PFSK-1 (cell line): ENCODE measurements around the gene TMEM120B.

Experiments used
- FOXP2 ChIP-seq: optimal IDR thresholded peaks from 2 replicates; pipeline ENCODE3; 2011; ENCODE audit warnings: borderline replicate concordance, control low read depth, inconsistent platforms; ENCODE audit not compliant: insufficient read depth; ENCODE audit errors: extremely low read length, extremely low read depth
- POLR2AphosphoS5 ChIP-seq: IDR thresholded peaks from 2 replicates; pipeline ENCODE4 v1.6.1; 2012; ENCODE audit warnings: low read depth, mild to moderate bottlenecking, control low read depth, low read length, moderate library complexity
- SIN3A ChIP-seq: IDR thresholded peaks from 2 replicates; pipeline ENCODE4 v1.6.1; 2012; ENCODE audit warnings: mild to moderate bottlenecking, low read length, moderate library complexity, borderline replicate concordance; ENCODE audit not compliant: insufficient read depth
- TAF1 ChIP-seq: IDR thresholded peaks from 2 replicates; pipeline ENCODE4 v1.6.1; 2012; ENCODE audit warnings: low read length, control low read depth, borderline replicate concordance; ENCODE audit not compliant: insufficient read depth
- TF ChIP-seq, protein P1 (sequence below), 2 experiments: IDR thresholded peaks; 2 replicates each; pipeline versions ENCODE4 v1.6.1 to v1.8.0; 2011 to 2012; ENCODE audit warnings: low read depth in 2 of 2, low read length in 2 of 2, control low read depth in 1 of 2, inconsistent platforms in 1 of 2, mild to moderate bottlenecking in 1 of 2, moderate library complexity in 1 of 2; ENCODE audit not compliant: insufficient read depth in 1 of 2

TMEM120B gene

GRCh38 chr12:121781484-121781997 lies 69.0 kb downstream of the TMEM120B start:
- TF ChIP-seq FOXP2 = no peak

DNA sequence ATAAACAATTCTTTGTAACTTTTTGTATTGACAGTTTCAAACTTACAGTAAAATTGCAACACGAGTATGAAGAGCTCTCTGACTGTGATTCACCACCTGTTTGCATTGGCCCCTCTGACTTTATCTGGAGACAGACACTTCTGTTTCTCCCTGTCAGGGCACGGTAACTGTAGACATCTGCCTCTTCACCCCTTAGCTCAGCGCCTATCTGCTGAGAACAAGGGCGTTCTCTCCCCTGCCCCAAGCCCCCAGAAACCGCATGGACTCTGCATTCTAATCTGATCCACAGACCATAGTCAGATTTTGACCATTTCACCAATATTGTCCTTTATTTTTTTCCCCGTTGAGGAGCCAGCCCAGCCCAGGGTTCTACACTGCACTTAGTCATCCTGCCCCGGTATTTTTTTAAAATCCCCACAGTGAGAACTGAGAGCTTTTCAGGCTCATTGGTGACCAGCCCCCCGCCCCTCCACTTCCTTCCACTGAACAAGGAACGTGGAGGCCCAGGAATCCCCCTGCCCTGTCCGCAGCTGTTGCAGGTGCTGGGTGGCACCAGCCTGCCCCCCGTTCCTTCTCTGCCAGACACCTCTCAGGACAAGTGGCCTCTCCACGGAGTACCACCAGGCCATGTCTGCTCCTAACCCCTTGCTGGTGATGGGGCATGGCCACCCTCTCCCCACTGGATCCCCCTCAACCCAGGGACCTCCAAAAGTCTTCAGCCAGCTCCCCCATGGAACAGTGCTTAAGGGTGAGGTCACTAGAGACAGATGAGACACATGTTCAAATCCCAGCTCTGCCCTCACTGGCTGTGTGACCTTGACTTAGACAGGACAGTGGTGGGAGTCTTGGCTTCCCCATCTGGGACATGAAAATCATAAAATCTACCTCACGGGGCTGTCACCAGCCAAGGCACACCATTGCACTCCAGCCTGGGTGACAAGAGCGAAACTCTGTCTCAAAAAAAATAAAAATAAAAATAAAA lies 69.7 kb downstream of the TMEM120B start:
- TF ChIP-seq SIN3A = no peak
- no peak for TF ChIP-seq POLR2AphosphoS5
- TF ChIP-seq, protein P1, sequence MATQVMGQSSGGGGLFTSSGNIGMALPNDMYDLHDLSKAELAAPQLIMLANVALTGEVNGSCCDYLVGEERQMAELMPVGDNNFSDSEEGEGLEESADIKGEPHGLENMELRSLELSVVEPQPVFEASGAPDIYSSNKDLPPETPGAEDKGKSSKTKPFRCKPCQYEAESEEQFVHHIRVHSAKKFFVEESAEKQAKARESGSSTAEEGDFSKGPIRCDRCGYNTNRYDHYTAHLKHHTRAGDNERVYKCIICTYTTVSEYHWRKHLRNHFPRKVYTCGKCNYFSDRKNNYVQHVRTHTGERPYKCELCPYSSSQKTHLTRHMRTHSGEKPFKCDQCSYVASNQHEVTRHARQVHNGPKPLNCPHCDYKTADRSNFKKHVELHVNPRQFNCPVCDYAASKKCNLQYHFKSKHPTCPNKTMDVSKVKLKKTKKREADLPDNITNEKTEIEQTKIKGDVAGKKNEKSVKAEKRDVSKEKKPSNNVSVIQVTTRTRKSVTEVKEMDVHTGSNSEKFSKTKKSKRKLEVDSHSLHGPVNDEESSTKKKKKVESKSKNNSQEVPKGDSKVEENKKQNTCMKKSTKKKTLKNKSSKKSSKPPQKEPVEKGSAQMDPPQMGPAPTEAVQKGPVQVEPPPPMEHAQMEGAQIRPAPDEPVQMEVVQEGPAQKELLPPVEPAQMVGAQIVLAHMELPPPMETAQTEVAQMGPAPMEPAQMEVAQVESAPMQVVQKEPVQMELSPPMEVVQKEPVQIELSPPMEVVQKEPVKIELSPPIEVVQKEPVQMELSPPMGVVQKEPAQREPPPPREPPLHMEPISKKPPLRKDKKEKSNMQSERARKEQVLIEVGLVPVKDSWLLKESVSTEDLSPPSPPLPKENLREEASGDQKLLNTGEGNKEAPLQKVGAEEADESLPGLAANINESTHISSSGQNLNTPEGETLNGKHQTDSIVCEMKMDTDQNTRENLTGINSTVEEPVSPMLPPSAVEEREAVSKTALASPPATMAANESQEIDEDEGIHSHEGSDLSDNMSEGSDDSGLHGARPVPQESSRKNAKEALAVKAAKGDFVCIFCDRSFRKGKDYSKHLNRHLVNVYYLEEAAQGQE (IDR thresholded peaks at IDR 0.05; ENCODE audit: insufficient read depth in 1 of 2, low read depth in 2 of 2, low read length in 2 of 2) = no peak
- TF ChIP-seq TAF1 = no peak
- no peak for TF ChIP-seq FOXP2

DNA sequence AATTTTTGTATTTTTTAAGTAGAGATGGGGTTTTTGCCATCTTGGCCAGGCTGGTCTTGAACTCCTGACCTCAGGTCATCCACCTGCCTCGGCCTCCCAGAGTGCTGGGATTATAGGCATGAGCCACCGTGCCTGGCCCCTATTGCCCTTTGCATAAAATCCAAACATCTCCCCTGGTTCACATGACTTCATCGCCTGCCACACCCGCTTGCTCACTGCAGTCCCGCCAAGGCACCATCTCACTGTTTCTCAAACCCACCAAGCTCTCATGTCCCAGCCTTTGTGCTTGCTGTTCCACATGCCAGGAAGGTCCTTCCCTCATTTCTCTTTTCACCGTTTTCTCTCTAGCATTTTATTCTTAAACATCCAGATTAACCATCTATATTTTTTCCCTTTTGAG lies 71.2 kb downstream of the TMEM120B start:
- TF ChIP-seq FOXP2 (no peak), TAF1 (no peak), POLR2AphosphoS5 (no peak), SIN3A (no peak)
- TF ChIP-seq, protein P1 (IDR thresholded peaks at IDR 0.05; ENCODE audit: insufficient read depth in 1 of 2, low read depth in 2 of 2, low read length in 2 of 2) = no peak

DNA sequence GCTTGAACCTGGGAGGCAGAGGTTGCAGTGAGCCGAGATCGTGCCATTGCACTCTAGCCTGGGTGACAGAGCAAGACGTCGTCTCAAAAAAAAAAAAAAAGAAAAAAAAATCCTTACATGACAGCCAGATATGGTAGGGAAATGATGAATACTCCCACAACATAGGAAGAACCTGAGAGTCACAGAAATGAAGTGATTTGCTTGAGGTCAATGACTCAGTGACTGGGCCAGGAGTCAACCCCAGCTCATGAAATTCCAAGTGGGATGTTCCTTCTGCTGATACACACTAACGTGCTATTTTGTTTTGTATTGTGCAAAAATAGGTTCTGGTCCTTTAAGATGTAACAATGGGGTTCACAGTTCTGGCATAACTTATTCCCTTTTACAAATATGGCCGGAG lies 71.9 kb downstream of the TMEM120B start:
- TF ChIP-seq, protein P1 (IDR thresholded peaks at IDR 0.05; ENCODE audit: insufficient read depth in 1 of 2, low read depth in 2 of 2, low read length in 2 of 2) = no peak
- TF ChIP-seq FOXP2 (no peak), POLR2AphosphoS5 (no peak), SIN3A (no peak), TAF1 (no peak)

GRCh38 chr12:121786440-121786825 lies 73.9 kb downstream of the TMEM120B start:
- no peak for TF ChIP-seq FOXP2
- no peak for TF ChIP-seq TAF1
- no peak for TF ChIP-seq POLR2AphosphoS5
- no peak for TF ChIP-seq SIN3A
- TF ChIP-seq, protein P1 (IDR thresholded peaks at IDR 0.05; ENCODE audit: insufficient read depth in 1 of 2, low read depth in 2 of 2, low read length in 2 of 2) = no peak
